Osteoblast (primary cell): ENCODE measurements around the gene CHI3L2. TPM values are rescaled to one million over a fixed set of nuclear protein-coding genes. Genes with fewer than 3 reads are reported as not detected.

Source experiments
- DNase-seq: peaks from one replicate; pipeline ENCODE4 v3.0.0; 2011; ENCODE audit warnings: low spot score, mixed read lengths; ENCODE audit not compliant: insufficient read length; ENCODE audit errors: missing footprints
- H2AFZ ChIP-seq: 2 replicates; pipeline ENCODE4 v1.6.0; 2011; ENCODE audit warnings: mild to moderate bottlenecking, low read length
- H3K27ac ChIP-seq: 2 replicates; pipeline ENCODE4 v1.5.1; 2011; ENCODE audit warnings: mild to moderate bottlenecking, low read depth, low read length, moderate library complexity
- H3K27me3 ChIP-seq: 2 replicates; pipeline ENCODE4 v1.6.0; 2012; ENCODE audit warnings: mild to moderate bottlenecking, control low read depth, inconsistent platforms, low read length, moderate library complexity; ENCODE audit not compliant: insufficient read depth
- H3K36me3 ChIP-seq: 2 replicates; pipeline ENCODE4 v1.5.1; 2011; ENCODE audit warnings: mild to moderate bottlenecking, low read length, control low read depth, moderate library complexity; ENCODE audit not compliant: insufficient read depth
- H3K4me1 ChIP-seq: 2 replicates; pipeline ENCODE4 v1.5.1; 2011; ENCODE audit warnings: mild to moderate bottlenecking, low read length, control low read depth, moderate library complexity; ENCODE audit not compliant: insufficient read depth
- H3K4me2 ChIP-seq: 2 replicates; pipeline ENCODE4 v1.6.0; 2011; ENCODE audit warnings: mild to moderate bottlenecking, low read length; ENCODE audit not compliant: insufficient read depth
- H3K4me3 ChIP-seq: fragments of 200-600 bp; sonication (generic); 3 replicates; pipeline ENCODE4 v1.5.1; 2012; ENCODE audit warnings: mild to moderate bottlenecking, low read length, inconsistent platforms; ENCODE audit not compliant: insufficient read depth
- H3K79me2 ChIP-seq: 2 replicates; pipeline ENCODE4 v1.6.0; 2012; ENCODE audit warnings: mild to moderate bottlenecking, low read length, control low read depth, inconsistent platforms; ENCODE audit not compliant: insufficient read depth
- H3K9me3 ChIP-seq: 2 replicates; pipeline ENCODE4 v1.5.1; 2011; ENCODE audit warnings: low read depth, low read length, control low read depth
- H4K20me1 ChIP-seq: 2 replicates; pipeline ENCODE4 v1.6.0; 2012; ENCODE audit warnings: mild to moderate bottlenecking, low read length, control low read depth; ENCODE audit not compliant: insufficient read depth
- total RNA-seq: library from RNA; depleted of rRNA; stranded (reverse); fragments of >200 nt; gene quantifications from 2 replicates; pipeline ENCODE4 v1.2.3, GENCODE V29; 2012
- TF ChIP-seq, protein P1 (sequence below): IDR thresholded peaks from 2 replicates; pipeline ENCODE4 v1.5.1; 2011; ENCODE audit warnings: mild to moderate bottlenecking, low read depth, low read length, moderate library complexity; ENCODE audit errors: extremely low read depth

CHI3L2 gene
- total RNA-seq, 1 donor = 2.9 TPM

DNA sequence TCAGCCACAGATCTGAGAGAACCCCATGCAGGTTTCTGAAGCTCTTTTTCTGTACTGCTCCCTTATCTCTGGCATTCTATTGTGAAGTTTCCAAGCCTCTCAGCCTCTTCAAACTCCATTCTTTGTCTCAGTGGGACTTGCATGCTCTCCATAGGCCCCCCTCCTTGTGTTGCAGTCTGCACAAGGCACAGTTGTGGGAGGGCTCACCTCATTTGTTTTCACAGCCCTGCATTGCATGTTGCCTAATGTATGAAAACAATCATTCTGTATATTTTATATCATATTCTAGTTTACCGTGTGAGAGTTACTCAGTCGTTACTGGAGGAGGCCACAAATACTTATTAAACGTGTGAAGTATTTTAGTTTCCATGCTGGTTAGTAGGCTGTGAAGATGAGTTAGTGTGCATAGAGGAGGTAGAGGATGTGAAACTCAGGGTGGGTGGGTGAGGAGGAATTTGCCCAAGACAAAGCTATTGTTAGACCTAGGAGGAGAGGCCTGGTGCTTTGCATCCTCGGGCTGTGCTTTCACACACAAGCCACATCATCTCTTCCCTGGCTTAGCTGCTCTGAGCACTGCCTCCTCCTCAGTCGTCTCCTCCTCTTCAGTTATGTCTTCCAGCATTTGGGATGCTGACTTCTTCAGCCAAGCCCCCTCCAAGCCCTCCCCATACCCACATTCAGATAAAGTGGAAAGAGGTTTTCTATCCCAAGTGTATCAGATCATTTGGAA is 7.8 kb upstream of the CHI3L2 start:
- Histone ChIP-seq H3K4me1 (peaks cover 8% of the 10 kb centered on the region), H3K36me3 (no peaks in the 10 kb centered on the region), H3K9me3 (no peaks in the 10 kb centered on the region), H4K20me1 (no peaks in the 10 kb centered on the region), H3K4me2 (no peak overlapping the region), H3K27me3 (no peaks in the 10 kb centered on the region), H2AFZ (no peak overlapping the region), H3K27ac (no peak overlapping the region), H3K4me3 (no peak overlapping the region), H3K79me2 (no peaks in the 10 kb centered on the region)
- TF ChIP-seq, protein P1, sequence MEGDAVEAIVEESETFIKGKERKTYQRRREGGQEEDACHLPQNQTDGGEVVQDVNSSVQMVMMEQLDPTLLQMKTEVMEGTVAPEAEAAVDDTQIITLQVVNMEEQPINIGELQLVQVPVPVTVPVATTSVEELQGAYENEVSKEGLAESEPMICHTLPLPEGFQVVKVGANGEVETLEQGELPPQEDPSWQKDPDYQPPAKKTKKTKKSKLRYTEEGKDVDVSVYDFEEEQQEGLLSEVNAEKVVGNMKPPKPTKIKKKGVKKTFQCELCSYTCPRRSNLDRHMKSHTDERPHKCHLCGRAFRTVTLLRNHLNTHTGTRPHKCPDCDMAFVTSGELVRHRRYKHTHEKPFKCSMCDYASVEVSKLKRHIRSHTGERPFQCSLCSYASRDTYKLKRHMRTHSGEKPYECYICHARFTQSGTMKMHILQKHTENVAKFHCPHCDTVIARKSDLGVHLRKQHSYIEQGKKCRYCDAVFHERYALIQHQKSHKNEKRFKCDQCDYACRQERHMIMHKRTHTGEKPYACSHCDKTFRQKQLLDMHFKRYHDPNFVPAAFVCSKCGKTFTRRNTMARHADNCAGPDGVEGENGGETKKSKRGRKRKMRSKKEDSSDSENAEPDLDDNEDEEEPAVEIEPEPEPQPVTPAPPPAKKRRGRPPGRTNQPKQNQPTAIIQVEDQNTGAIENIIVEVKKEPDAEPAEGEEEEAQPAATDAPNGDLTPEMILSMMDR = no peak
- DNase-seq = no peak

DNA sequence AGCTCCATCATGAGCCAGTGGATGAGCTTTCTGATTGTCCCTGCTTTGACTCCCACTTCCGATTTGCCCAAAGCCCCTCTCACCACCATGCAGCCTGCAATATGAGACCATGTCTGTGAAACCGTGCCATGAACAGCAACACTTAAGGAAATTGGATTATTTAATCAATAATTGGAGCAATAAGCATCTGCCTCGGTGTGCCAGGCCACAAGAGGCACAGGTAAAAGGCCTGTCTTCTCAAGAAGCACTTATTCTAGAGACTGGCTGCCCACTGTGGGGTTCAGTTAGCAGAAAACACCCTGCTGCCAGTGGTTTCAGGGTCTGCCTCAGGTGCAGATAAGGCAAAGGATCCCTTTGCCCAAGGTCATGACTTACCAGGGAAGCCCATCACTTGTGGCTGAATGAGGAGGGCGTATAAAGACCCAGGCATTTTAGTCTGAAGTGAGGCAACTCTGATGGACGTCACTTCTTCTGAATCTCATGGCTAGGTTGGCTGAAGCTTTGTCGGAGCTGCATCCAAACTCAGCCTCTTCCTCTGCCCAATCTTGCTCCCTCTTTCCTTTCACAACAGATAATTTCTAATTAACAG is 7.1 kb upstream of the CHI3L2 start:
- Histone ChIP-seq H3K27me3 (no peaks in the 10 kb centered on the region), H4K20me1 (no peaks in the 10 kb centered on the region), H3K9me3 (no peaks in the 10 kb centered on the region), H2AFZ (no peak overlapping the region), H3K36me3 (no peaks in the 10 kb centered on the region), H3K4me1 (peaks cover 8% of the 10 kb centered on the region), H3K79me2 (no peaks in the 10 kb centered on the region), H3K27ac (no peak overlapping the region), H3K4me3 (no peak overlapping the region), H3K4me2 (no peak overlapping the region)
- no peak for DNase-seq
- TF ChIP-seq, protein P1 = no peak

DNA sequence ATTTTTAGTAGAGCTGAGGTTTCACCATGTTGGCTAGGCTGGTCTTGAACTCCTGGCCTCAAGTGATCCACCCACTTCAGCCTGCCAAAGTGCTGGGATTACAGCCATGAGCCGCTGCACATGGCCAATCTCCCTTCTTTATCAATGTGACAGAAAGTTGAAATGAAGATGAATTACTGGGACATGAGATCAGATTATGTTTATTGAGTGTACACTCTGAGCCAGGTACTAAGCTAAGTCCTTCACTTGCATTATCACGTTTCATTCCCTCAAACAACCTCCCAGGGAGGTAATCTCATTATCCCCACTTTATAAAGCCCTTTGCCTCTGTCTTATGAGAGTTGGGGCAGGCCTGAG is 6.3 kb upstream of the CHI3L2 start:
- Histone ChIP-seq H3K4me3 (no peak overlapping the region), H3K79me2 (no peaks in the 10 kb centered on the region), H3K36me3 (no peaks in the 10 kb centered on the region), H3K27me3 (no peaks in the 10 kb centered on the region), H3K9me3 (no peaks in the 10 kb centered on the region), H3K4me1 (peaks cover 8% of the 10 kb centered on the region), H3K27ac (no peak overlapping the region), H2AFZ (no peak overlapping the region), H3K4me2 (no peak overlapping the region), H4K20me1 (no peaks in the 10 kb centered on the region)
- TF ChIP-seq, protein P1 = no peak
- no peak for DNase-seq

DNA sequence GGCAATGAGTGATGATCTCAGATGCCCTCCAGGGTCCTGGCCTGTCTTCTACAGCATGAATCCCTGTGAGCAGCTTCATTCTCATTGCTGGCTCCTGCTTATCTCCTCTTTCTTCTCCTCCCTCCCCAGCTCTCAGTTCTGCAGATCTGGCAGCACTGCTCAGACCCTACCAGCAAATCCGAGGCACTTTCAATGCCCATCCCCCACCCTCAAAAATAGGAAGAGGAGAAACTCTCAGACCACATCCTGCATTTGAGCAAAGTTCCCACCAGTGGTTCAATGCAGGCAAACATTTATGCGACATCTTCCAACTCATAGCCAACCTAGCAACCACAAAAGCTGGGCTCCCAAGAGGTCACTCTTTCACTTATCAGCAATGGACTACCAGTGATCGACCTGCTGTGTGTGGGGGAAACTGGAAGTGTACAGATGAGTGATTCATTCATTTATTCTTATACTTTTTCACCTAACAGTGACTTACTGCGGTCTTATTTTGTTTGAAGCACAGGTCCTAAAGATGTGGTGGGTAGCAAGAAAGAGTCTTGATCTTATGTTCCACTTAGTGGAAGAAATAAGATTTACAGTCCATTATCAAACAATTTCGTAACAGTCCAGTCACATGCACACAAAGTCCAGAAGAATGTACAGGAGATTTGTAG is 5.8 kb upstream of the CHI3L2 start:
- Histone ChIP-seq H4K20me1 (no peaks in the 10 kb centered on the region), H3K36me3 (no peaks in the 10 kb centered on the region), H3K4me1 (peaks cover 8% of the 10 kb centered on the region), H3K27ac (no peak overlapping the region), H3K4me2 (no peak overlapping the region), H3K9me3 (no peaks in the 10 kb centered on the region), H3K79me2 (no peaks in the 10 kb centered on the region), H3K27me3 (no peaks in the 10 kb centered on the region), H2AFZ (no peak overlapping the region), H3K4me3 (no peak overlapping the region)
- TF ChIP-seq, protein P1 = no peak
- DNase-seq = no peak
